K562 (cell line): ENCODE data around the gene FAM187B. TPM values are rescaled to one million over a fixed set of nuclear protein-coding genes. Genes with fewer than 3 reads are reported as not detected.

Experiments used
- BRF1 ChIP-seq: IDR thresholded peaks from 3 replicates; pipeline ENCODE4 v1.6.1; 2011; ENCODE audit warnings: borderline replicate concordance, mild to moderate bottlenecking; ENCODE audit not compliant: insufficient read length; ENCODE audit errors: extremely low read depth
- DIDO1 ChIP-seq: fragments of 450-650 bp; IDR thresholded peaks from 2 replicates; pipeline ENCODE4 v1.6.1; 2016; ENCODE audit warnings: low read depth, missing biosample characterization, missing genetic modification characterization
- FOXA1 ChIP-seq: fragments of 450-650 bp; IDR thresholded peaks from 2 replicates; pipeline ENCODE4 v1.6.1; 2016; ENCODE audit warnings: mild to moderate bottlenecking, borderline replicate concordance
- GTF2A2 ChIP-seq: IDR thresholded peaks from 2 replicates; pipeline ENCODE4 v1.6.1; 2016; ENCODE audit warnings: mild to moderate bottlenecking, missing genetic modification characterization, missing compliant biosample characterization
- MAZ ChIP-seq, 2 experiments: fragments of 450-650 bp in 1 of 2; sonication (generic) in 1 of 2; formaldehyde crosslinking; IDR thresholded peaks in 1 of 2; conservative IDR thresholded peaks in 1 of 2; 2 replicates each; pipeline versions ENCODE4 v1.4.0 to v1.5.0; 2020; ENCODE audit warnings: mild to moderate bottlenecking in 1 of 2, missing genetic modification reagents in 1 of 2
- NCOA1 ChIP-seq: fragments of 450-650 bp; IDR thresholded peaks from 2 replicates; pipeline ENCODE4 v1.6.1; 2016; ENCODE audit warnings: low read depth
- NFIX ChIP-seq: fragments of 250-450 bp; sonication (Bioruptor Pico); IDR thresholded peaks from 2 replicates; pipeline ENCODE4 v1.4.0; 2020; ENCODE audit warnings: low read depth, mild to moderate bottlenecking, moderate library complexity
- NRF1 ChIP-seq, 2 experiments: fragments of 450-650 bp; IDR thresholded peaks in 1 of 2; conservative IDR thresholded peaks in 1 of 2; 2 replicates each; pipeline ENCODE4 v1.6.1; 2014; ENCODE audit warnings: mild to moderate bottlenecking in 2 of 2
- PRDM10 ChIP-seq: fragments of 450-650 bp; IDR thresholded peaks from 2 replicates; pipeline ENCODE4 v1.6.1; 2018; ENCODE audit not compliant: partially characterized antibody
- SRSF3 ChIP-seq: fragments of 200-400 bp; formaldehyde crosslinking; IDR thresholded peaks from 2 replicates; pipeline ENCODE4 v1.6.1; 2016; ENCODE audit warnings: mild to moderate bottlenecking, low read length, moderate library complexity; ENCODE audit not compliant: insufficient read depth
- TEAD1 ChIP-seq, 2 experiments: fragments of 450-650 bp in 1 of 2; sonication (generic) in 1 of 2; formaldehyde crosslinking; IDR thresholded peaks; 2 replicates each; pipeline versions ENCODE4 v1.4.0 to v1.8.0; 2020 to 2022; ENCODE audit warnings: mild to moderate bottlenecking in 2 of 2, missing genetic modification reagents in 1 of 2
- ZBTB12 ChIP-seq: fragments of 250-450 bp; sonication (Bioruptor Pico); IDR thresholded peaks from 2 replicates; pipeline ENCODE4 v1.4.0; 2020
- ZBTB5 ChIP-seq: fragments of 450-650 bp; IDR thresholded peaks from 2 replicates; pipeline ENCODE4 v1.6.1; 2017; ENCODE audit warnings: antibody characterized with exemption
- ZNF165 ChIP-seq: fragments of 250-450 bp; sonication (Bioruptor Pico); IDR thresholded peaks from 2 replicates; pipeline ENCODE4 v1.4.0; 2020; ENCODE audit warnings: borderline replicate concordance
- ZNF239 ChIP-seq: fragments of 250-450 bp; sonication (Bioruptor Pico); IDR thresholded peaks from 2 replicates; pipeline ENCODE4 v1.4.0; 2020; ENCODE audit warnings: mild to moderate bottlenecking
- ZNF263 ChIP-seq: sonication (generic); formaldehyde crosslinking; IDR thresholded peaks from 2 replicates; pipeline ENCODE4 v1.8.0; 2022; ENCODE audit warnings: mild to moderate bottlenecking, missing genetic modification reagents, borderline replicate concordance
- ZNF354B ChIP-seq: fragments of 250-450 bp; sonication (Bioruptor Pico); IDR thresholded peaks from 2 replicates; pipeline ENCODE4 v1.4.0; 2020
- ZNF408 ChIP-seq: fragments of 250-450 bp; sonication (Bioruptor Pico); IDR thresholded peaks from 2 replicates; pipeline ENCODE4 v1.4.0; 2020; ENCODE audit warnings: low read depth, mild to moderate bottlenecking, moderate library complexity
- ZNF507 ChIP-seq: conservative IDR thresholded peaks from 2 replicates; pipeline ENCODE4 v1.6.1; 2017; ENCODE audit warnings: missing genetic modification characterization, missing compliant biosample characterization
- ZNF740 ChIP-seq, 3 experiments: fragments of 200-800 bp in 1 of 3; sonication (Bioruptor generic) in 1 of 3; sonication (generic) in 1 of 3; formaldehyde crosslinking in 1 of 3; IDR thresholded peaks; 2 replicates each; pipeline versions ENCODE4 v1.6.1 to v1.8.0; 2016 to 2022; ENCODE audit warnings: mild to moderate bottlenecking in 2 of 3, missing compliant biosample characterization in 2 of 3, missing genetic modification characterization in 2 of 3, missing genetic modification reagents in 1 of 3
- ZNF785 ChIP-seq: fragments of 250-450 bp; sonication (Bioruptor Pico); IDR thresholded peaks from 2 replicates; pipeline ENCODE4 v1.4.0; 2020; ENCODE audit warnings: mild to moderate bottlenecking
- polyA plus RNA-seq, 8 experiments: library from polyadenylated mRNA; depleted of rRNA in 4 of 8; stranded (reverse) in 5 of 8; unstranded in 3 of 8; fragments of >200 nt; fragmentation: Nextera tagmentation in 2 of 8; fragmentation: Illumina TruSeq in 1 of 8; extraction: Ambion mirVana in 2 of 8; extraction: Trizol in 1 of 8; gene quantifications; 2 replicates each; pipeline versions ENCODE4 v1.2.1 to v1.2.3, GENCODE V29; 2011 to 2014; ENCODE audit warnings: inconsistent platforms in 1 of 8, missing spikeins in 1 of 8
- total RNA-seq, 7 experiments: library from RNA; depleted of rRNA in 6 of 7; stranded (reverse); fragments of >200 nt in 6 of 7; fragmentation: Illumina TruSeq in 2 of 7; extraction: Trizol in 2 of 7; gene quantifications; 2 replicates each; pipeline versions ENCODE4 v1.2.1 to v1.2.3, GENCODE V29; 2011 to 2021; ENCODE audit warnings: low replicate concordance in 1 of 7

The FAM187B gene
- total and polyA plus RNA-seq, 9 of the 15 experiments (the other 6 are each of a cell fraction or from before 2014, with no cell fraction given): 0.04 to 0.09 TPM; not detected in 7

- TF ChIP-seq PRDM10: no peak
- TF ChIP-seq NFIX (CRISPR knock-in tag): no peak
- TF ChIP-seq BRF1: no peak
- 0 out of 4 replicates have a peak, but pooled peaks of 1 of the 2 experiments have one; percentile 47 for TF ChIP-seq TEAD1 (CRISPR knock-in tag; IDR thresholded peaks at IDR 0.05)
- no peak for TF ChIP-seq ZNF785
- TF ChIP-seq ZNF239 (CRISPR knock-in tag): no peak
- 0 out of 4 replicates have a peak, but pooled peaks of 1 of the 2 experiments have one; percentile 11 for TF ChIP-seq MAZ (CRISPR knock-in tag; conservative IDR thresholded peaks at IDR 0.05 in 1 of 2, IDR thresholded peaks at IDR 0.05 in 1 of 2)
- no peak for TF ChIP-seq ZNF165
- TF ChIP-seq GTF2A2 (tag): no peak
- no peak for TF ChIP-seq DIDO1
- TF ChIP-seq ZNF408: no peak
- TF ChIP-seq ZNF354B: no peak
- TF ChIP-seq SRSF3: no peak
- TF ChIP-seq ZNF507 (tag): no peak
- TF ChIP-seq ZNF263 (CRISPR knock-in tag): no peak
- no peak for TF ChIP-seq NCOA1
- TF ChIP-seq ZBTB12 (CRISPR knock-in tag): no peak
- no peak for TF ChIP-seq FOXA1
- TF ChIP-seq ZBTB5: no peak
- peak; percentile 82 to 84 for TF ChIP-seq NRF1 (conservative IDR thresholded peaks at IDR 0.05 in 1 of 2, IDR thresholded peaks at IDR 0.05 in 1 of 2)
- TF ChIP-seq ZNF740 (CRISPR knock-in tag; IDR thresholded peaks at IDR 0.05): no peak
- TF ChIP-seq ZNF740 (tag; IDR thresholded peaks at IDR 0.05): no peak
These were observed 38.8 kb upstream of the FAM187B start (continued) for GRCh38 chr19:35267353-35267817.
